Activated CD4-positive, alpha-beta T cell treated with anti-CD3 and anti-CD28 coated beads, Interleukin-2, amount 50 U/mL, for 48 hours (primary cell): Measurements from ENCODE around the gene PRG3.
"Not testable (repeated sequence)": the region's sequence is repeated elsewhere in the genome, so short reads cannot be mapped to it uniquely, and the experiment has no call there.

Experiments
- DNase-seq, 2 experiments: peaks; one replicate each; pipeline ENCODE4 v3.0.0-alpha.2; 2020

Gene PRG3

GRCh38 chr11:57407941-57408475, 27.1 kb upstream of the PRG3 start:
- no peak for DNase-seq

- no peak for DNase-seq
These were observed 26.3 kb upstream of the PRG3 start for GRCh38 chr11:57407010-57407920.

GRCh38 chr11:57406337-57406904, 25.5 kb upstream of the PRG3 start:
- DNase-seq = peak; percentile 46 to 60

GRCh38 chr11:57405271-57405860, 24.4 kb upstream of the PRG3 start:
- no peak for DNase-seq

GRCh38 chr11:57403802-57404147, 22.8 kb upstream of the PRG3 start:
- DNase-seq = no peak

GRCh38 chr11:57403003-57403801, 22.3 kb upstream of the PRG3 start:
- DNase-seq = not testable (repeated sequence)

GRCh38 chr11:57402188-57403002, 21.4 kb upstream of the PRG3 start:
- DNase-seq = no peak

- DNase-seq = no peak
These were observed 19.1 kb upstream of the PRG3 start for GRCh38 chr11:57399972-57400578.

- DNase-seq = no peak
These were observed 18.3 kb upstream of the PRG3 start for GRCh38 chr11:57399221-57399620.

- DNase-seq = no peak
These were observed 16.5 kb upstream of the PRG3 start for GRCh38 chr11:57397394-57397990.

GRCh38 chr11:57396744-57397143, 15.8 kb upstream of the PRG3 start:
- DNase-seq = no peak

GRCh38 chr11:57395905-57396623, 15.1 kb upstream of the PRG3 start:
- no peak for DNase-seq

- DNase-seq = no peak
These were observed 13.4 kb upstream of the PRG3 start for GRCh38 chr11:57394203-57394965.

- DNase-seq = no peak
These were observed 11.8 kb upstream of the PRG3 start for GRCh38 chr11:57392763-57393105.

- no peak for DNase-seq
These were observed 11.3 kb upstream of the PRG3 start for GRCh38 chr11:57392066-57392762.

GRCh38 chr11:57391539-57391938, 10.6 kb upstream of the PRG3 start:
- DNase-seq = no peak

GRCh38 chr11:57391111-57391510, 10.2 kb upstream of the PRG3 start:
- DNase-seq = no peak

GRCh38 chr11:57390535-57390934, 9.6 kb upstream of the PRG3 start, which contains the start of gene PRG2:
TSS of gene PRG2 (minus strand) at chr11:57390650. CDS start at chr11:57389944, 706 bp downstream.
- DNase-seq = no peak
